GM19438 (cell line): ENCODE results near the gene NKAIN1.
"Not testable (repeated sequence)": the region's sequence is repeated elsewhere in the genome, so short reads cannot be mapped to it uniquely, and the experiment has no call there.

Source experiments
- ATAC-seq: cut with Tn5 transposase; IDR thresholded peaks from one replicate; pipeline ENCODE4 v1.9.1; 2021; ENCODE audit warnings: low read depth; ENCODE audit not compliant: unreplicated experiment

Gene NKAIN1

GRCh38 chr1:31198600-31198999 lies 41.1 kb downstream of the NKAIN1 start:
- ATAC-seq = no peak

GRCh38 chr1:31198150-31198549 lies 41.5 kb downstream of the NKAIN1 start:
- no peak for ATAC-seq

- no peak for ATAC-seq
Measured at GRCh38 chr1:31196685-31197084, 43.0 kb downstream of the NKAIN1 start.

- not testable (repeated sequence) for ATAC-seq
Measured at GRCh38 chr1:31195267-31195666, 44.4 kb downstream of the NKAIN1 start.

GRCh38 chr1:31193729-31194128 lies 46.0 kb downstream of the NKAIN1 start:
- no peak for ATAC-seq

GRCh38 chr1:31191281-31191680 lies 48.4 kb downstream of the NKAIN1 start:
- ATAC-seq = no peak

GRCh38 chr1:31189696-31190674 lies 49.7 kb downstream of the NKAIN1 start:
- no peak for ATAC-seq

- ATAC-seq = no peak
Measured at GRCh38 chr1:31183927-31184554, 55.6 kb downstream of the NKAIN1 start.

- ATAC-seq = no peak
Measured at GRCh38 chr1:31183126-31183525, 56.6 kb downstream of the NKAIN1 start.

GRCh38 chr1:31182352-31182751 lies 57.3 kb downstream of the NKAIN1 start:
- ATAC-seq = no peak

- no peak for ATAC-seq
Measured at GRCh38 chr1:31181515-31182343, 58.0 kb downstream of the NKAIN1 start.

GRCh38 chr1:31180338-31180737 lies 59.3 kb downstream of the NKAIN1 start:
- ATAC-seq = no peak

GRCh38 chr1:31176291-31176690 lies 63.4 kb downstream of the NKAIN1 start:
- not testable (repeated sequence) for ATAC-seq

GRCh38 chr1:31170486-31170735 lies 69.3 kb downstream of the NKAIN1 start:
- no peak for ATAC-seq

- no peak for ATAC-seq
Measured at GRCh38 chr1:31166462-31166861, 73.2 kb downstream of the NKAIN1 start.

GRCh38 chr1:31164291-31164690 lies 75.4 kb downstream of the NKAIN1 start:
- ATAC-seq = no peak

- no peak for ATAC-seq
Measured at GRCh38 chr1:31163866-31164265, 75.8 kb downstream of the NKAIN1 start.

- no peak for ATAC-seq
Measured at GRCh38 chr1:31161571-31161970, 78.1 kb downstream of the NKAIN1 start.

GRCh38 chr1:31159869-31160611 lies 79.6 kb downstream of the NKAIN1 start:
- no peak for ATAC-seq

- no peak for ATAC-seq
Measured at GRCh38 chr1:31159323-31159722, 80.4 kb downstream of the NKAIN1 start.
